ENCODE data around the gene PPP2R5B. TPM values are rescaled to one million over a fixed set of nuclear protein-coding genes. Genes with fewer than 3 reads are reported as not detected.

PPP2R5B gene
- total RNA-seq, 2 experiments from 2014 or later, result 13.2 to 13.5 TPM

GRCh38 chr11:64896448-64897022 is 28.0 kb upstream of the PPP2R5B start:
- ChIA-PET CTCF (interaction anchor here (17.2 kb wide), 1 partner anchor 47 kb away, joined by 377 read pairs; the partner anchor contains the start of gene CDC42BPG), POLR2A (interaction anchor here (0.6 kb wide), 1 partner anchor 132 kb away, joined by 3 read pairs; no protein-coding TSS in a partner anchor)
- Mint-ChIP-seq H3K4me1 (peaks cover 11% of the 10 kb centered on the region), H3K27ac (no peak overlapping the region), H3K27me3 (no peaks in the 10 kb centered on the region), H3K36me3 (ENCODE audit: low read depth) (peaks cover 8% of the 10 kb centered on the region), H3K4me3 (no peak overlapping the region), H3K9me3 (ENCODE audit: low read depth) (no peaks in the 10 kb centered on the region)
- no peak for ATAC-seq
- intact Hi-C loops (cut with DNase I, micrococcal nuclease), result no loop called here
- no peak for DNase-seq

GRCh38 chr11:64897381-64898075 is 27.0 kb upstream of the PPP2R5B start:
- no peak for ATAC-seq
- Mint-ChIP-seq H3K4me3 (no peak overlapping the region), H3K27me3 (no peaks in the 10 kb centered on the region), H3K27ac (no peak overlapping the region), H3K36me3 (ENCODE audit: low read depth) (peaks cover 8% of the 10 kb centered on the region), H3K9me3 (ENCODE audit: low read depth) (no peaks in the 10 kb centered on the region), H3K4me1 (peaks cover 14% of the 10 kb centered on the region)
- no peak for DNase-seq
- intact Hi-C loops (cut with DNase I, micrococcal nuclease), result no loop called here
- CTCF ChIA-PET, result interaction anchor here (17.2 kb wide), 1 partner anchor 48 kb away, joined by 377 read pairs; the partner anchor contains the start of gene CDC42BPG
- POLR2A ChIA-PET, result no interaction called here

- H3K27me3 Mint-ChIP-seq, result no peaks in the 10 kb centered on the region
- H3K27ac Mint-ChIP-seq, result no peak overlapping the region
- peaks cover 8% of the 10 kb centered on the region for H3K36me3 Mint-ChIP-seq (ENCODE audit: low read depth)
- no peaks in the 10 kb centered on the region for H3K9me3 Mint-ChIP-seq (ENCODE audit: low read depth)
- no peak for ATAC-seq
- H3K4me3 Mint-ChIP-seq, result no peak overlapping the region
- DNase-seq, result no peak
- POLR2A ChIA-PET, result no interaction called here
- intact Hi-C loops (cut with DNase I, micrococcal nuclease), result no loop called here
- H3K4me1 Mint-ChIP-seq, result peaks cover 14% of the 10 kb centered on the region
- CTCF ChIA-PET, result interaction anchor here (17.2 kb wide), 1 partner anchor 48 kb away, joined by 377 read pairs; the partner anchor contains the start of gene CDC42BPG
Observed at GRCh38 chr11:64898076-64898445, 26.4 kb upstream of the PPP2R5B start.

- peaks cover 14% of the 10 kb centered on the region for H3K4me1 Mint-ChIP-seq
- H3K27ac Mint-ChIP-seq, result no peak overlapping the region
- no peak overlapping the region for H3K4me3 Mint-ChIP-seq
- no peaks in the 10 kb centered on the region for H3K27me3 Mint-ChIP-seq
- DNase-seq, result no peak
- POLR2A ChIA-PET, result no interaction called here
- peaks cover 8% of the 10 kb centered on the region for H3K36me3 Mint-ChIP-seq (ENCODE audit: low read depth)
- H3K9me3 Mint-ChIP-seq (ENCODE audit: low read depth), result no peaks in the 10 kb centered on the region
- CTCF ChIA-PET, result interaction anchor here (17.2 kb wide), 1 partner anchor 49 kb away, joined by 377 read pairs; the partner anchor contains the start of gene CDC42BPG
- ATAC-seq, result no peak
- intact Hi-C loops (cut with DNase I, micrococcal nuclease), result no loop called here
Observed at GRCh38 chr11:64898541-64898940, 25.9 kb upstream of the PPP2R5B start.

GRCh38 chr11:64900263-64900678 is 24.2 kb upstream of the PPP2R5B start:
- Mint-ChIP-seq H3K4me1 (peaks cover 14% of the 10 kb centered on the region), H3K27me3 (no peaks in the 10 kb centered on the region), H3K27ac (peak overlapping the region; percentile 68), H3K9me3 (ENCODE audit: low read depth) (no peaks in the 10 kb centered on the region), H3K36me3 (ENCODE audit: low read depth) (peaks cover 5% of the 10 kb centered on the region), H3K4me3 (peak overlapping the region; percentile 1)
- POLR2A ChIA-PET, result interaction anchor here (1.2 kb wide), 1 partner anchor 12 kb away, joined by 4 read pairs; no protein-coding TSS in a partner anchor
- CTCF ChIA-PET, result interaction anchor here (17.2 kb wide), 1 partner anchor 51 kb away, joined by 377 read pairs; the partner anchor contains the start of gene CDC42BPG
- ATAC-seq (peak; percentile 100), DNase-seq (peak; percentile 81)
- intact Hi-C loops (cut with DNase I, micrococcal nuclease), result no loop called here

GRCh38 chr11:64900774-64901173 is 23.7 kb upstream of the PPP2R5B start:
- Mint-ChIP-seq H3K9me3 (ENCODE audit: low read depth) (no peaks in the 10 kb centered on the region), H3K27ac (no peak overlapping the region), H3K4me1 (peaks cover 14% of the 10 kb centered on the region), H3K4me3 (no peak overlapping the region), H3K36me3 (ENCODE audit: low read depth) (peaks cover 5% of the 10 kb centered on the region), H3K27me3 (no peaks in the 10 kb centered on the region)
- DNase-seq (no peak), ATAC-seq (no peak)
- ChIA-PET POLR2A (interaction anchor here (0.6 to 1.2 kb wide), 2 partner anchors 12 to 22 kb away, joined by 4 to 6 read pairs; partner anchors contain the start of gene EHD1), CTCF (interaction anchor here (17.2 kb wide), 1 partner anchor 51 kb away, joined by 377 read pairs; the partner anchor contains the start of gene CDC42BPG)
- intact Hi-C loops (cut with DNase I, micrococcal nuclease), result no loop called here

- ChIA-PET POLR2A (no interaction called here), CTCF (no interaction called here)
- intact Hi-C loops (cut with DNase I, micrococcal nuclease), result no loop called here
- Mint-ChIP-seq H3K9me3 (ENCODE audit: low read depth) (no peaks in the 10 kb centered on the region), H3K27me3 (no peaks in the 10 kb centered on the region), H3K4me1 (peaks cover 14% of the 10 kb centered on the region), H3K27ac (no peak overlapping the region), H3K4me3 (no peak overlapping the region), H3K36me3 (ENCODE audit: low read depth) (peaks cover 5% of the 10 kb centered on the region)
- DNase-seq (no peak), ATAC-seq (no peak)
Observed at GRCh38 chr11:64902102-64902900, 22.2 kb upstream of the PPP2R5B start.

GRCh38 chr11:64903291-64903833 is 21.1 kb upstream of the PPP2R5B start:
- POLR2A ChIA-PET, result no interaction called here
- Mint-ChIP-seq H3K4me1 (peaks cover 14% of the 10 kb centered on the region), H3K27ac (no peak overlapping the region)

GRCh38 chr11:64905516-64906313 is 18.8 kb upstream of the PPP2R5B start:
- H3K36me3 Mint-ChIP-seq (ENCODE audit: low read depth), result peaks cover 7% of the 10 kb centered on the region
- DNase-seq (no peak), ATAC-seq (no peak)
- H3K27ac Mint-ChIP-seq, result no peak overlapping the region
- H3K4me1 Mint-ChIP-seq, result peaks cover 9% of the 10 kb centered on the region
- H3K9me3 Mint-ChIP-seq (ENCODE audit: low read depth), result no peaks in the 10 kb centered on the region
- intact Hi-C loops (cut with DNase I, micrococcal nuclease), result no loop called here
- no peak overlapping the region for H3K4me3 Mint-ChIP-seq
- ChIA-PET POLR2A (no interaction called here), CTCF (no interaction called here)
- H3K27me3 Mint-ChIP-seq, result no peaks in the 10 kb centered on the region

More at GRCh38 chr11:64903291-64903833, 21.1 kb upstream of the PPP2R5B start:
- peaks cover 10% of the 10 kb centered on the region for H3K36me3 Mint-ChIP-seq (ENCODE audit: low read depth)
- no peaks in the 10 kb centered on the region for H3K27me3 Mint-ChIP-seq
- intact Hi-C loops (cut with DNase I, micrococcal nuclease), result no loop called here
- CTCF ChIA-PET, result no interaction called here
- no peak for ATAC-seq
- DNase-seq, result no peak
- H3K9me3 Mint-ChIP-seq (ENCODE audit: low read depth), result no peaks in the 10 kb centered on the region
- no peak overlapping the region for H3K4me3 Mint-ChIP-seq

- Mint-ChIP-seq H3K27me3 (no peaks in the 10 kb centered on the region), H3K27ac (no peak overlapping the region), H3K4me1 (peaks cover 6% of the 10 kb centered on the region), H3K36me3 (ENCODE audit: low read depth) (peaks cover 7% of the 10 kb centered on the region), H3K4me3 (no peak overlapping the region), H3K9me3 (ENCODE audit: low read depth) (no peaks in the 10 kb centered on the region)
- CTCF ChIA-PET, result no interaction called here
- DNase-seq (no peak), ATAC-seq (no peak)
- POLR2A ChIA-PET, result no interaction called here
- intact Hi-C loops (cut with DNase I, micrococcal nuclease), result no loop called here
Observed at GRCh38 chr11:64906314-64906635, 18.2 kb upstream of the PPP2R5B start.

GRCh38 chr11:64908766-64909165 is 15.7 kb upstream of the PPP2R5B start:
- intact Hi-C loops (cut with DNase I, micrococcal nuclease), result no loop called here
- POLR2A ChIA-PET, result no interaction called here
- H3K36me3 Mint-ChIP-seq (ENCODE audit: low read depth), result peaks cover 17% of the 10 kb centered on the region
- no peaks in the 10 kb centered on the region for H3K27me3 Mint-ChIP-seq
- no peaks in the 10 kb centered on the region for H3K9me3 Mint-ChIP-seq (ENCODE audit: low read depth)
- DNase-seq (no peak), ATAC-seq (no peak)
- H3K4me1 Mint-ChIP-seq, result no peaks in the 10 kb centered on the region
- CTCF ChIA-PET, result no interaction called here
- no peak overlapping the region for H3K27ac Mint-ChIP-seq
- H3K4me3 Mint-ChIP-seq, result no peak overlapping the region
